Measurements from ENCODE around the gene NOP9.

Gene NOP9

GRCh38 chr14:24299255-24300191, at the start of gene NOP9, which contains the start of gene DHRS1:
Gene NOP9, plus strand, starts transcription at chr14:24299850. Its CDS starts 105 bp downstream, at chr14:24299955.
Gene DHRS1, minus strand, starts transcription at chr14:24299780. Its CDS starts 674 bp downstream, at chr14:24299106.
- peak; percentile 88 for DNase-seq

- DNase-seq, result no peak
These were observed 49.3 kb upstream of the NOP9 start for GRCh38 chr14:24250354-24250753.

GRCh38 chr14:24251880-24252288, 47.8 kb upstream of the NOP9 start:
- peak; percentile 24 for DNase-seq

- no peak for DNase-seq
These were observed 47.1 kb upstream of the NOP9 start for GRCh38 chr14:24252289-24253124.

- no peak for DNase-seq
These were observed 45.7 kb upstream of the NOP9 start for GRCh38 chr14:24253936-24254335.

- no peak for DNase-seq
These were observed 44.8 kb upstream of the NOP9 start for GRCh38 chr14:24254630-24255392.

GRCh38 chr14:24255438-24255837, 44.2 kb upstream of the NOP9 start:
- no peak for DNase-seq

- DNase-seq, result no peak
These were observed 43.5 kb upstream of the NOP9 start for GRCh38 chr14:24255931-24256711.

GRCh38 chr14:24256960-24257359, 42.7 kb upstream of the NOP9 start:
- no peak for DNase-seq

- no peak for DNase-seq
These were observed 41.5 kb upstream of the NOP9 start for GRCh38 chr14:24258119-24258518.

- DNase-seq, result no peak
These were observed 40.9 kb upstream of the NOP9 start for GRCh38 chr14:24258548-24259265.

- peak; percentile 77 for DNase-seq
These were observed 40.2 kb upstream of the NOP9 start for GRCh38 chr14:24259282-24260025.

GRCh38 chr14:24260026-24260779, 39.4 kb upstream of the NOP9 start:
- DNase-seq, result no peak

- DNase-seq, result no peak
These were observed 38.9 kb upstream of the NOP9 start for GRCh38 chr14:24260780-24261157.

- DNase-seq, result no peak
These were observed 38.2 kb upstream of the NOP9 start for GRCh38 chr14:24261256-24261968.

- DNase-seq, result no peak
These were observed 37.7 kb upstream of the NOP9 start for GRCh38 chr14:24261969-24262327.

GRCh38 chr14:24262821-24263733, 36.6 kb upstream of the NOP9 start, which contains the start of gene TGM1:
Gene TGM1, minus strand, starts transcription at chr14:24263177. Its CDS starts 825 bp downstream, at chr14:24262352.
- no peak for DNase-seq

GRCh38 chr14:24263848-24264247, 35.8 kb upstream of the NOP9 start:
- DNase-seq, result no peak
